Measurements from ENCODE around the gene FCGBP.

DNA sequence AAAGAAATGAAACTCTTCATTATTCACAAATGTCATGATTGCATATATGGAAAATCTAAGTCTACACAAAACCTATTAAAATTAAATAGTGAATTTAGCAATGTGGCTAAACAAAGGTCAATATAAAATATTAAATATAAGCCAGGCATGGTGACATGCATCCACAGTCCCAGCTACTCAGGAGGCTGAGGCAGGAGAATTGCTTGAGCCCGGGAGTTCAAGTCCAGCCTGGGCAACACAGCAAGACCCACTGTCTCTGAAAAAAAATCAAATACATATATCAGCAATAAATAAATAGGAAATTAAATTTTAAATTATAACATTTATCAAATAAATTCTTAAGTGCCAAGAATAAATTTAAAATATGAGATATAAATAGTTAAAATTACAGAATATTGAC is 48.4 kb upstream of the FCGBP start:
- TF ChIP-seq, protein P1, sequence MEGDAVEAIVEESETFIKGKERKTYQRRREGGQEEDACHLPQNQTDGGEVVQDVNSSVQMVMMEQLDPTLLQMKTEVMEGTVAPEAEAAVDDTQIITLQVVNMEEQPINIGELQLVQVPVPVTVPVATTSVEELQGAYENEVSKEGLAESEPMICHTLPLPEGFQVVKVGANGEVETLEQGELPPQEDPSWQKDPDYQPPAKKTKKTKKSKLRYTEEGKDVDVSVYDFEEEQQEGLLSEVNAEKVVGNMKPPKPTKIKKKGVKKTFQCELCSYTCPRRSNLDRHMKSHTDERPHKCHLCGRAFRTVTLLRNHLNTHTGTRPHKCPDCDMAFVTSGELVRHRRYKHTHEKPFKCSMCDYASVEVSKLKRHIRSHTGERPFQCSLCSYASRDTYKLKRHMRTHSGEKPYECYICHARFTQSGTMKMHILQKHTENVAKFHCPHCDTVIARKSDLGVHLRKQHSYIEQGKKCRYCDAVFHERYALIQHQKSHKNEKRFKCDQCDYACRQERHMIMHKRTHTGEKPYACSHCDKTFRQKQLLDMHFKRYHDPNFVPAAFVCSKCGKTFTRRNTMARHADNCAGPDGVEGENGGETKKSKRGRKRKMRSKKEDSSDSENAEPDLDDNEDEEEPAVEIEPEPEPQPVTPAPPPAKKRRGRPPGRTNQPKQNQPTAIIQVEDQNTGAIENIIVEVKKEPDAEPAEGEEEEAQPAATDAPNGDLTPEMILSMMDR (IDR thresholded peaks at IDR 0.05 in 2 of 3, conservative IDR thresholded peaks at IDR 0.05 in 1 of 3; ENCODE audit: borderline replicate concordance in 1 of 3, insufficient read depth in 1 of 3, low read depth in 2 of 3, low read length in 2 of 3) = no peak
- TF ChIP-seq TCF7L2 (IDR thresholded peaks at IDR 0.05; ENCODE audit: borderline replicate concordance, extremely low read depth, insufficient read depth, insufficient read length) = no peak
- TF ChIP-seq YY1 (IDR thresholded peaks at IDR 0.05; ENCODE audit: extremely low read depth, insufficient replicate concordance, low read depth, low read length) = no peak
- no peak for TF ChIP-seq SP1 (IDR thresholded peaks at IDR 0.05; ENCODE audit: low read depth)
- no peak for TF ChIP-seq POLR2A (IDR thresholded peaks at IDR 0.05; ENCODE audit: borderline replicate concordance, extremely low read depth, insufficient read depth, insufficient read length)
- no peak for TF ChIP-seq CEBPB (IDR thresholded peaks at IDR 0.05; ENCODE audit: low read depth)
- TF ChIP-seq POLR2AphosphoS5 (IDR thresholded peaks at IDR 0.05; ENCODE audit: low read depth, low read length) = no peak
- TF ChIP-seq RAD21 (IDR thresholded peaks at IDR 0.05; ENCODE audit: low read depth) = no peak
- no peak for TF ChIP-seq EZH2phosphoT487 (IDR thresholded peaks at IDR 0.05; ENCODE audit: borderline replicate concordance)

All from HCT116 (cell line).